SK-N-MC (cell line): ENCODE measurements around the gene LDLRAD3.

Experiments used
- EZH2 ChIP-seq: fragments of 200-600 bp; sonication (generic); IDR thresholded peaks from one replicate; pipeline ENCODE4 v1.6.1; 2017; ENCODE audit warnings: antibody characterized with exemption
- POLR2AphosphoS5 ChIP-seq: IDR thresholded peaks from 2 replicates; pipeline ENCODE4 v1.6.1; 2012; ENCODE audit warnings: mild to moderate bottlenecking, low read depth, low read length, borderline replicate concordance

DNA sequence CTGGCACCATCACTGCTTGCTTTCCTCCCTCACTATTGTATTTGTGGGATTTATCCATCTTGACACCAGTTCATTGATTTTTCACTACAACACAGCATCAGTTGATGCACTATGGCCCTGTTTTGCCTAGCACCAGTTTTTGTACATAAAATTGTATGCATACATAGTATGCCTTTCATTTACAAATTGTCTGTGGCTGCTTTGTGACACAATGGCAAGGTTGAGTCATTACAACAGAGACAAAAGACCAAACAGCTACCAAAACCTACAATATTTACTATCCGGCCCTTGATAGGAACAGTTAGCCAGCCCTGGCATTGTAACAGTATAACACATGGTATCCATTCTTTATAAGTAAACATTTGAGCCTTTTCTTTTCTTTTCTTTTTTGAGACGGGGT, 150.3 kb downstream of the LDLRAD3 start:
- TF ChIP-seq POLR2AphosphoS5 (no peak), EZH2 (no peak)
